Esophagus muscularis mucosa (tissue), 4 donors: ENCODE results near the gene TIMM50. TPM values are rescaled to one million over a fixed set of nuclear protein-coding genes. Genes with fewer than 3 reads are reported as not detected.

ENCODE experiments used
- DNase-seq: peaks from one replicate; pipeline ENCODE4 v3.0.0-alpha.2; 2017; ENCODE audit errors: extremely low spot score
- H3K27ac ChIP-seq, 4 donors: fragments of 200-600 bp; sonication (generic); replicated peaks in 1 of 4; 1 replicate in 3 of 4; 2 replicates in 1 of 4; pipeline ENCODE4 v1.5.1; 2016 to 2019; ENCODE audit warnings: mild to moderate bottlenecking in 1 of 4
- H3K27me3 ChIP-seq, 4 donors: fragments of 200-600 bp; sonication (generic); one replicate each; pipeline versions ENCODE4 v1.5.1 to v1.6.0; 2016 to 2019
- H3K36me3 ChIP-seq, 4 donors: fragments of 200-600 bp; sonication (generic); one replicate each; pipeline ENCODE4 v1.5.1; 2016 to 2019
- H3K4me1 ChIP-seq, 4 donors: fragments of 200-600 bp; sonication (generic); one replicate each; pipeline ENCODE4 v1.5.1; 2016 to 2019
- H3K4me3 ChIP-seq, 4 donors: fragments of 200-600 bp; sonication (generic); 1 replicate in 2 of 4; 2 replicates in 2 of 4; pipeline ENCODE4 v1.5.1; 2016 to 2019; ENCODE audit warnings: mild to moderate bottlenecking in 4 of 4, moderate library complexity in 1 of 4
- H3K9me3 ChIP-seq, 4 donors: fragments of 200-600 bp; sonication (generic); 1 replicate in 3 of 4; 2 replicates in 1 of 4; pipeline ENCODE4 v1.5.1; 2016 to 2019
- EP300 ChIP-seq: sonication (generic); formaldehyde crosslinking; IDR thresholded peaks from one replicate; pipeline ENCODE4 v1.6.1; 2017; ENCODE audit warnings: antibody characterized with exemption
- POLR2A ChIP-seq: fragments of 450-650 bp; IDR thresholded peaks from one replicate; pipeline ENCODE4 v1.6.1; 2017; ENCODE audit warnings: antibody characterized with exemption, moderate library complexity, mild to moderate bottlenecking, low read depth
- POLR2AphosphoS5 ChIP-seq, 2 donors: sonication (generic); formaldehyde crosslinking; IDR thresholded peaks; one replicate each; pipeline ENCODE4 v1.6.1; 2017; ENCODE audit warnings: antibody characterized with exemption in 2 of 2
- WGBS: methylation state at CpG from one replicate; pipeline ENCODE4 v1.1.5; 2018; 5-methylcytosine and 5-hydroxymethylcytosine counted together
- intact Hi-C: fragments of 100-400 bp; cut with DNase I; formaldehyde crosslinking; loops from one replicate; pipeline ENCODE4 v1.15.1; 2023
- total RNA-seq, 4 donors: library from RNA; depleted of rRNA; stranded (reverse); fragments of >200 nt; gene quantifications; one replicate each; pipeline versions ENCODE4 v1.1.0 to v1.2.1, GENCODE V29; 2016
- TF ChIP-seq, protein P1 (sequence below), 3 experiments: fragments of 200-600 bp in 2 of 3; fragments of 450-650 bp in 1 of 3; sonication (generic) in 2 of 3; IDR thresholded peaks; one replicate each; pipeline ENCODE4 v1.5.1; 2017 to 2019; ENCODE audit warnings: antibody characterized with exemption in 3 of 3, mild to moderate bottlenecking in 2 of 3, moderate library complexity in 1 of 3

Gene TIMM50
- total RNA-seq, 4 donors from 2014 or later, result 36.1 to 58.0 (median 51.3) TPM

DNA sequence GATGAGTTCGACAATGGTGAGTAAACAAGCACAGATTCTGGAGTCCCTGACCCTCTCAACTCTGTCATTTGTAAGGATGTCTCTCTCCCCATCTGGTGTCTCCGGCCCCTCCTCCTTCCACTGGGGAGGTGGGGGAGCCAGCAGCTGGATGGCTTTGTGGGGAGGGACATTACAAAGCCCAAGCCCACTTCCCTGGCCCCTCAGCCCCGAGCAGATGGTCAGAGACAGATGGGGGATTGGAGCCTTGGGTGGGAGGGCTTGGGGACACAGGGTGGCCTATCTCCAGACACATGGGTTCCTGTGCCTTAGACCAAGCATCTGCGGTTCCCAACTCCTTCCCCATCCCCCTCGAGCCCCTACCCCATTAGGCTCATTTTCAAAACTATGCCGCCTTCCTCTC, 2.5 kb downstream of the TIMM50 start:
- no peak for DNase-seq
- Histone ChIP-seq H3K36me3 (peaks cover 29 to 56% (median 50%) of the 10 kb centered on the region in 4 donors), H3K27ac (no peak overlapping the region), H3K27me3 (no peaks in the 10 kb centered on the region), H3K4me3 (no peak overlapping the region), H3K9me3 (no peaks in the 10 kb centered on the region), H3K4me1 (peaks cover 15 to 32% (median 18%) of the 10 kb centered on the region in 4 donors)
- TF ChIP-seq, protein P1, sequence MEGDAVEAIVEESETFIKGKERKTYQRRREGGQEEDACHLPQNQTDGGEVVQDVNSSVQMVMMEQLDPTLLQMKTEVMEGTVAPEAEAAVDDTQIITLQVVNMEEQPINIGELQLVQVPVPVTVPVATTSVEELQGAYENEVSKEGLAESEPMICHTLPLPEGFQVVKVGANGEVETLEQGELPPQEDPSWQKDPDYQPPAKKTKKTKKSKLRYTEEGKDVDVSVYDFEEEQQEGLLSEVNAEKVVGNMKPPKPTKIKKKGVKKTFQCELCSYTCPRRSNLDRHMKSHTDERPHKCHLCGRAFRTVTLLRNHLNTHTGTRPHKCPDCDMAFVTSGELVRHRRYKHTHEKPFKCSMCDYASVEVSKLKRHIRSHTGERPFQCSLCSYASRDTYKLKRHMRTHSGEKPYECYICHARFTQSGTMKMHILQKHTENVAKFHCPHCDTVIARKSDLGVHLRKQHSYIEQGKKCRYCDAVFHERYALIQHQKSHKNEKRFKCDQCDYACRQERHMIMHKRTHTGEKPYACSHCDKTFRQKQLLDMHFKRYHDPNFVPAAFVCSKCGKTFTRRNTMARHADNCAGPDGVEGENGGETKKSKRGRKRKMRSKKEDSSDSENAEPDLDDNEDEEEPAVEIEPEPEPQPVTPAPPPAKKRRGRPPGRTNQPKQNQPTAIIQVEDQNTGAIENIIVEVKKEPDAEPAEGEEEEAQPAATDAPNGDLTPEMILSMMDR (IDR thresholded peaks at IDR 0.05), result no peak
- TF ChIP-seq EP300 (no peak), POLR2AphosphoS5 (IDR thresholded peaks at IDR 0.05) (no peak), POLR2A (no peak)
- 69% methylated on average over 6 of the region's 6 CpGs for WGBS
- intact Hi-C loops, result no loop called here

DNA sequence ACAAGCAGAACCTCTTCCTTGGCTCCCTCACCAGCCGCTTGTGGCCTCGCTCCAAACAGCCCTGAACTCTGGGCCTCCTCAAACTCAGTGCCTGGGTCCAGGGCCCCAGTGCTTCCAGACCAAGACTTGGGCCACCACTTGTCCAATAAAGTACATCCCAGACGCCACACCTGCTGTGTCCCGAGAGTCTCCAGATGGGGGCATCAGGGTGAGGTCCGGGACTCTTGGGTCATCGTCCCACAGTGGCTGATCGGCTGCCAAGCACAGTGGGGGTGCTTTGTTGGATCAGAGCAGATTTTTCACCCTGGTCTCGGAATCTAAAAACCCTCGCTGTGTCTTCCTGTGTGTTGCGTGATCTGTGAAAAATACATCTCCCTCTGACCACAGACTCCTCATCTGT, 9.1 kb downstream of the TIMM50 start:
- no peak overlapping the region for H3K27ac ChIP-seq
- 83% methylated on average over 7 of the region's 10 CpGs for WGBS
- no peaks in the 10 kb centered on the region for H3K4me1 ChIP-seq
- H3K27me3 ChIP-seq, result no peaks in the 10 kb centered on the region
- no peak overlapping the region for H3K4me3 ChIP-seq
- no peaks in the 10 kb centered on the region for H3K9me3 ChIP-seq
- intact Hi-C loops, result no loop called here
- peaks cover 44 to 77% (median 67%) of the 10 kb centered on the region in 4 donors for H3K36me3 ChIP-seq
- TF ChIP-seq POLR2AphosphoS5 (IDR thresholded peaks at IDR 0.05), result no peak
- TF ChIP-seq, protein P1 (IDR thresholded peaks at IDR 0.05), result no peak
- TF ChIP-seq POLR2A, result no peak
- no peak for TF ChIP-seq EP300
- DNase-seq, result no peak

DNA sequence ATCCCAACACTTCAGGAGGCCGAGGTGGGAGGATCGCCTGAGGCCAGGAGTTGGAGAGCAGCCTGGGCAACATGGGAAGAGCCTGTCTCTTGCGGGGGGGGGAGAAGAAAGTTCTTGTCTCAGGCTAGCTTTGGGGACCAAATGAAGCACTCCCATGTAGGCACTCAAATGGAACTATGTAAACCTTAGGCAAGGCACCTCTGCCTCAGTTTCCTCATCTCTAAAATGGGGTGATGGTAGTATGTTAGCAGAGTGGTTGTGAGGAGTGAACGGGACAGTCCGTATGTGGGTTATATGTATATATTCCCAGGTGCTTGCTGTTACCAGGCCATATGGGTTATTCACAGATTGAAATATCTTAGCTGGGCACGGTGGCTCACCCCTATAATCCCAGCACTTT, 11.6 kb downstream of the TIMM50 start:
- no peak overlapping the region for H3K27ac ChIP-seq
- intact Hi-C loops, result no loop called here
- no peak overlapping the region for H3K4me3 ChIP-seq
- no peaks in the 10 kb centered on the region for H3K4me1 ChIP-seq
- WGBS, result 85% methylated on average over 6 of the region's 6 CpGs
- DNase-seq, result no peak
- H3K36me3 ChIP-seq, result peaks cover 29 to 52% (median 43%) of the 10 kb centered on the region in 4 donors
- peaks cover 0 to 15% (median 3%) of the 10 kb centered on the region in 4 donors for H3K27me3 ChIP-seq
- H3K9me3 ChIP-seq, result no peaks in the 10 kb centered on the region
- TF ChIP-seq POLR2A (no peak), EP300 (no peak), POLR2AphosphoS5 (IDR thresholded peaks at IDR 0.05) (no peak)
- TF ChIP-seq, protein P1 (IDR thresholded peaks at IDR 0.05), result no peak

DNA sequence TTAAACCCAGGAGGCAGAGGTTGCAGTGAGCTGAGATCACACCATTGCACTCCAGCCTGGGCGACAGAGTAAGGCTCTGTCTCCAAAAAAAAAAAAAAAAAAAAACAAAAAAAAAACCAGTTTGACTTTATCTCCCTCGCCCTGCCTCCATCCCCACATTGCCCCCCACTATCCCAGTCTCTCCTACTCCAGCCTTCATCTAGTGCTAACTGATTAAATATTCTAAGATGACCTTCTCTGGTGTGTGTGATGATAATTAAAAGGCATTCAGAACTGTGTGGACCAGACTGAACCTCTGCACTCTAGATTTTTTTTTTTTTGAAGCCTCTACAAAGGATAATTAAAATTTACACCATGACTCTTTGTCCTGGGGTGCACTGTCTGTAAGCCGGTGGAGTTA, 12.2 kb downstream of the TIMM50 start:
- H3K36me3 ChIP-seq, result peaks cover 28 to 46% (median 37%) of the 10 kb centered on the region in 4 donors
- no peak for TF ChIP-seq POLR2AphosphoS5 (IDR thresholded peaks at IDR 0.05)
- TF ChIP-seq POLR2A, result no peak
- TF ChIP-seq, protein P1 (IDR thresholded peaks at IDR 0.05), result no peak
- no peak for TF ChIP-seq EP300
- intact Hi-C loops, result no loop called here
- peaks cover 0 to 21% (median 7%) of the 10 kb centered on the region in 4 donors for H3K27me3 ChIP-seq
- DNase-seq, result no peak
- no peaks in the 10 kb centered on the region for H3K9me3 ChIP-seq
- WGBS, result 77% methylated on average over 3 of the region's 3 CpGs
- H3K4me1 ChIP-seq, result peaks cover 2 to 4% (median 3%) of the 10 kb centered on the region in 4 donors
- no peak overlapping the region for H3K4me3 ChIP-seq
- no peak overlapping the region for H3K27ac ChIP-seq

DNA sequence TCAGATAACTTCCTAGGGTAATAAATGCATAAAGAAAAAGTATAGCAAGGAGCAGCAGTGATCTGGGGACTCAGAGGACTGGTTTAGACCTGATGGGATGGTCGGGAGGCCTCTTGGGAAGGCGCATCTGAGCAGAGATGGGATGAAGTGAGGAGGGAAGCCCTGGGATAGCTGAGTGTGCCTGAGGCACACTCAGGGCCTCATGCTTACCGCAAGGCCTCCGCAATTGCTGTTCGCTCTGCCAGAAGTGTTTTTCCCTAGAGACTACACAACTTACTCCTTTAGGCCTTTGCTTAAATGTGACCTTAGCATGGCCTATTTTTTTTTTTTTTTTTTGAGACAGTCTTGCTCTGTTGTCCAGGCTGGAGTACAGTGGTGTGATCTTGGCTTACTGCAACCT, 14.0 kb downstream of the TIMM50 start:
- Histone ChIP-seq H3K4me3 (no peak overlapping the region), H3K27me3 (peaks cover 0 to 39% (median 25%) of the 10 kb centered on the region in 4 donors), H3K27ac (no peak overlapping the region), H3K4me1 (peaks cover 19 to 22% (median 20%) of the 10 kb centered on the region in 4 donors), H3K9me3 (no peaks in the 10 kb centered on the region), H3K36me3 (peaks cover 11 to 28% (median 18%) of the 10 kb centered on the region in 4 donors)
- intact Hi-C loops, result no loop called here
- DNase-seq, result no peak
- TF ChIP-seq, protein P1 (IDR thresholded peaks at IDR 0.05), result no peak
- no peak for TF ChIP-seq POLR2A
- no peak for TF ChIP-seq EP300
- no peak for TF ChIP-seq POLR2AphosphoS5 (IDR thresholded peaks at IDR 0.05)
- whole genome bisulfite sequencing, result 84% methylated on average over 5 of the region's 5 CpGs
